ENCODE measurements around the gene FRMD6. TPM values are rescaled to one million over a fixed set of nuclear protein-coding genes. Genes with fewer than 3 reads are reported as not detected.

The FRMD6 gene
- total and polyA plus RNA-seq, 9 of the 15 experiments (the other 6 are each of a cell fraction or from before 2014, with no cell fraction given): 0.11 to 0.92 (median 0.53) TPM

GRCh38 chr14:51603495-51603894 lies 48.2 kb upstream of the FRMD6 start:
- no peak for TF ChIP-seq BACH1 (tag; IDR thresholded peaks at IDR 0.05)
- no peak for TF ChIP-seq CUX1 (CRISPR knock-in tag; IDR thresholded peaks at IDR 0.05)
- no peak for TF ChIP-seq GTF2B (IDR thresholded peaks at IDR 0.05; ENCODE audit: extremely low read depth, insufficient read length)
- TF ChIP-seq ZNF699 (CRISPR knock-in tag; IDR thresholded peaks at IDR 0.05; ENCODE audit: insufficient replicate concordance): no peak
- TF ChIP-seq SAFB (IDR thresholded peaks at IDR 0.05; ENCODE audit: borderline replicate concordance, low read depth, low read length): no peak
- no peak for TF ChIP-seq ZBTB12 (CRISPR knock-in tag; IDR thresholded peaks at IDR 0.05)
- TF ChIP-seq SMAD2 (IDR thresholded peaks at IDR 0.05; ENCODE audit: low read depth, low read length): no peak
- no peak for TF ChIP-seq ARID3B (CRISPR knock-in tag; IDR thresholded peaks at IDR 0.05; ENCODE audit: borderline replicate concordance)
- Histone ChIP-seq H3K4me1 (replicated peaks in 1 of 2; ENCODE audit: control insufficient read depth in 2 of 2, insufficient read depth in 2 of 2, low read length in 2 of 2) (no peaks in the 10 kb centered on the region), H3K4me3 (no peak overlapping the region), H3K79me2 (ENCODE audit: control insufficient read depth, insufficient read depth, low read length) (no peaks in the 10 kb centered on the region), H4K20me1 (replicated peaks; ENCODE audit: control insufficient read depth, insufficient read depth, low read length) (no peaks in the 10 kb centered on the region), H3K36me3 (ENCODE audit: control insufficient read depth, insufficient read depth, low read length) (no peaks in the 10 kb centered on the region), H3K27me3 (ENCODE audit: control insufficient read depth in 2 of 2, insufficient read depth in 2 of 2, low read length in 2 of 2) (no peaks in the 10 kb centered on the region), H3K4me2 (ENCODE audit: insufficient read depth, low read length) (no peak overlapping the region), H3K9me3 (replicated peaks; ENCODE audit: control insufficient read depth, insufficient read depth, low read depth, low read length) (no peaks in the 10 kb centered on the region), H2AFZ (ENCODE audit: low read depth, low read length) (no peak overlapping the region), H3K27ac (ENCODE audit: extremely low read depth, low read depth, low read length) (no peak overlapping the region), H3K9me1 (ENCODE audit: control insufficient read depth, insufficient read depth, low read length) (no peaks in the 10 kb centered on the region), H3K9ac (ENCODE audit: insufficient read depth in 1 of 2, low read depth in 2 of 2, low read length in 2 of 2) (no peak overlapping the region)
- FAIRE-seq (no peak), ATAC-seq (no peak), DNase-seq (ENCODE audit: extremely low read depth in 1 of 4, low spot score in 3 of 4) (no peak)
- intact Hi-C loops (cut with micrococcal nuclease) (no loop called here), in situ Hi-C loops (cut with MboI) (no loop called here)
- no TSS peak for BruUV-seq (replicated peaks)
- 0% methylated on average over 3 of the region's 3 CpGs for WGBS (ENCODE audit: insufficient coverage, low coverage, missing lambda C conversion rate)
- POLR2A ChIA-PET: no interaction called here
- CTCF ChIA-PET (ENCODE audit: low intra/inter-chr PET ratio): no interaction called here
